GM19099 (cell line): ENCODE data around the gene PTPRD.

Experiments
- POLR2A ChIP-seq: IDR thresholded peaks from 3 replicates; pipeline ENCODE4 v1.6.1; 2011; ENCODE audit warnings: low read depth; ENCODE audit not compliant: insufficient read length; ENCODE audit errors: extremely low read depth

Gene PTPRD

DNA sequence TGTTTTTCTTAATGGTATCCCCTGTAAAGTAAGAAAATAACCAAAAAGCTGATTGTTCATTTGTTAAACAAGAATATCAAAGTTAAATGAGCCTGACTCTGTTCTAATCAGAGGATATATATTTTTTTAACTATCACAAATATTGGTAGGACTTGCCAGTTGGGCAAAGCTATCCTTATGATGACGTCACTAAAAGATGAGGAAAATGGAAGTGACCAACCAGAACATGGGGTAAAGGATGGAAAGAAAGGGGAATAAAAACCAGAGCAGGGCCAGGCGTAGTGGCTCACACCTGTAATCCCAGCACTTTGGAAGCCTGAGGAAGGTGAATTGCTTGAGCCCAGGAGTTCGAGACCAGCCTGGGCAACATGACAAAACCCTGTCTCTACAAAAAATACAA lies 2001.6 kb downstream of the PTPRD start:
- no peak for TF ChIP-seq POLR2A

DNA sequence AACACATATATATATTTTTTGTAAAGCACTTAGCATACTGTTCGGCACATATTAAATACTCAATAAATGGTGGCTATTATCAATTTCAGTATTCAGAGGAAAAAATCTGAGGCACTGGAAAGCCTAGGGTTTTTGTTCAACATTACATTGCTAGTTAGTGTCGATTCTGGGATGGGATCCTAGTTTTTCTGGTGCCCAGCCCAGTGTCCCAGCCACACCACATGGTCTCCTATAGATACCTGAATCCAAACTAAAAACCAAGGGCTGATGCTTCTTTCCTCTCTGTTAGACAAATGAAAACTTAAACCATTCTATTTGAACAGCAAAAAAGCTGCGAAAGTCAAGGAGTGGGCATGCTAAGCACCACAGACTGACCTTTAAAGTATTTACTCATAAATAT lies 2002.5 kb downstream of the PTPRD start:
- no peak for TF ChIP-seq POLR2A

DNA sequence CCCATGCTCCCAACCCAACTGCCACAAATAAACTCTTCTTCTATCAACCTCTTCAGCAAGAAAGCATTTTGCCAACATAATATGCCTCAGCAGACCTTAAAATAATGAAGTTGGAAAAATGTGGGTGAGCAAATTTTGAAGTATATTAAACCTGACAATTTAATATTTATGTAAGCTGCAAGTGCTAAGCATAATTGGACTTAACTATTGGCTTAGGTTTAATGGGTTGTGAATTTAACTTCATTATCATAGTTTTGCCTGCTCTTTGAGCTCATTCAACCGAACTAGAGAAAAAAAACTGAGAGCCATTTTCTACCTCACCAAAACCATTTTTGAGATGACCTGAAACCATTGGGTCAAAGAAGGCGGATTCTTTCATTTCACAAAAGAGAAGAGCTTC lies 2007.7 kb downstream of the PTPRD start:
- no peak for TF ChIP-seq POLR2A

DNA sequence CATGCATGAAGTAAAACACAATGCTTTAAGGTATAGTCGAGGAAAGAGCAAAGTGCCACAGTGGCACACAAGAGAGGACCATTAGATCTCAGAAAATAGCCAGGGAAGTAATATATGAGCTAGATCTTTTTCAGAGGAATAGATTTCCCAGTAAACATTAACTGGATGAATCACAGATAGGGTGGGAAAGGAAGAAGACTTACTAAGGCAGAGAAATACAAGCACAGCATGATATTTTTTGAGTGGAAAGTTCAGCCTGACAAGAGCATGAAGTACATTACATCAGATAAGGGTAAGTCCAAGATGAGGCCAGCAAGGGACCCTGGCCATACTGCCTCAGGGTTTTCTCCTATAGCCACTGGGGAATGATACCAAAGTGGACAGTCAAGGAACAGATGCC lies 2008.6 kb downstream of the PTPRD start:
- TF ChIP-seq POLR2A, result no peak

DNA sequence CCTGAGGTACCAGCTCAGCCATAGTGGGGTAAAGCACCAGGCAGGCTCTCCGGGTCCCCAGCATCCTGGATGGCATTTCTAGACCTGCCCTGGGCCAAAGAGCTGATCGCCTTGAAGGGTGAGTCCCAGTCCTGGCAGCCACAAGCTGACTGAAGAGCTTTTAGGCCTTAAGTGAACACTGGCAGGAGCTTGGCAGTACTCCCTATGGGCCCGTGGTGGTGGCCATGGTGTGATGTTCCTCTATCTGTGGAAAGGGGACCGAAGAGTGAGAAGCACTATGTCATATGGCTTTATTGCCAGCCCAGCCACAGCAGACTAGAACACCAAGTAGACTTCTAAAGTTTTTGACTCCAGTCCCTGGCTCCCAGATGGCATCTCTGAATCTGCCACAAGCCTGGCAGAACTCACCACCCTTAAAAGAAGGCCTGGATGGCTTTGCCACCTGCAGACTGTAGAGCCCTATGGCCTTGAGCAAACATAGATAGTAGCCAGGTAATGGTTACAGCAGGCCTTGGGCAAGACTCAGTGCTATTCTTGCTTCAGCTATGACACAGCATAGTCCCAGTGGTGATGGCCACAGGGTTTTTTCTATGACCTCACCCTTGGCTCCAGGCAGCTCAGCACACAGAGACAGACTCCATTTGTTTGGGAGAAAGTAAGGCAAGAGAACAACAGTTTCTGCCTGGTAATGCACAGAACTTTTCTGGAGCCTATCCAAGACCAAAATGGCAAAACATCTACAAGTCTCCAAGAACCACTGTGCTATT lies 2011.7 kb downstream of the PTPRD start:
- TF ChIP-seq POLR2A, result no peak

DNA sequence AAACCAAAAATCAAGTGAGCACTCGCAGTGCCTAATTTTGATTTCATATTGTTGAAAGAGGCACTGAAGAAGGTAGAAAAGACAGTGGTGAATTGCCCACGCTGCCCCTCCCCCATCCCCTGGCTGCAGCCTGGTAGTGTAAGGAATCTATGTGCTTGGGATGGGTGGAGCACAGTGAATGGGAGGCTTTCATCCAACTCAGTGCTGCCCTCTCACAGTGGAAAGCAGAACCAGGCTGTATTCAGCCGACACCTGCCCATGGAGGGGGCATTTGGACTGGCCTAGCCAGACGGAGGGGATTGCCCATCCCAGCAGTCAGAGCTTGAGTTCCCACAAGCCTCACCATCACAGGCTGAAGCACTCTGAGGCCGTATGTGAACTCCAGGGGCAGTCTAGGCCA lies 2012.9 kb downstream of the PTPRD start:
- TF ChIP-seq POLR2A, result no peak

DNA sequence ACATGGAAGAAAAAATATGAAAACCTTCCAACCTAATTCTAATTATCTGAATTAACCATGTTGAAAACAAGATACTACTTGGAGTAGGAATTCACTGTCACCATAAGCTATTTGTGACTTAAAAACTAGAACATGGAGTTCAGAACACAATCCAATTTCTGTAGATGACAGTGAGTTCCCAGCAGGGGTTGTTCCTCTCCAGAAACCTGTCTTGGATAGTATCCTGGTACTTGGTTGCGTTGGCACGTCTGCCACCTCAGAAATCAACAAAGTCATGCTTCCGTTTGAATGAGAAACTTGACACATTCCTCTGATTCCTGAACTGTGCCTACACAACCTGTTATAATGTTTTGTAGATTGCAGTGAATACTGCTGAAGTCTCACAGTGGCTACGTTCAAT lies 2023.3 kb downstream of the PTPRD start:
- TF ChIP-seq POLR2A, result no peak

DNA sequence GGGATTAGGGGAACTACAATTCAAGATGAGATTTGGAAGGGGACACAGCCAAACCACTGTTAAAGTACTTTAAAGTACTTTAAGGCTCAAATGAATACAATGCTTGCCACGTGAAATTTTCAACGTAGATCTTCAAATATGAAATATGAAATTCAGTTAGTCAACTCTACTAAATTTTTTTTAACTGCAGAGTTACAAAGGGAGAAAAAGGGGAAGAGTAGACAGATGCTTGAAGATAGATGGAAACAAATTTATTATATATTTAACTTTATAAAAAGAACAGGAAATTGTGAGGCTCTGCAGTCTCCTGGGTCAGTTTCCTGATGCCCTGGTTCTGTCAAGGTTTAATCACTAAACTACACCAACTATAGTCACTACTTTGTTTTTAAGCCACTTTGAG lies 2027.8 kb downstream of the PTPRD start:
- no peak for TF ChIP-seq POLR2A

DNA sequence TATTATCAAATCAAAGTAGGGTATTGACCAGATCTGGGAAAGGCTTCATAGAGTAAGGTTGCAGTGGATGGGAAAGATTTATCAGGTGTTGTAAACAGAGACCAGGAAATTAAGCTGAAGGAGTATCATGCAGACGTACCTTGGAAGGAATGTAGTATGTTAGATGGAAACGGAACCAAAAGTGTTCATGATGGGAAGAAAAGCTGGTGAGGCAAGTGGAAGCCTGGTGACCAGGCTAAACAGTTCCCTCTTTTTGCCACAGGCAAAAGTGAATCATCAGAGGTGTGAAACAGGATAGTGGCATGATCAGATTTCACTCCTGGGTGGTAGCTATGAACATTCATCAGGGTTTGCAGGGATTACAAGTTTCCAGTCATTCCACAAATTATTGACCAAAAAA lies 2033.1 kb downstream of the PTPRD start:
- TF ChIP-seq POLR2A, result no peak

DNA sequence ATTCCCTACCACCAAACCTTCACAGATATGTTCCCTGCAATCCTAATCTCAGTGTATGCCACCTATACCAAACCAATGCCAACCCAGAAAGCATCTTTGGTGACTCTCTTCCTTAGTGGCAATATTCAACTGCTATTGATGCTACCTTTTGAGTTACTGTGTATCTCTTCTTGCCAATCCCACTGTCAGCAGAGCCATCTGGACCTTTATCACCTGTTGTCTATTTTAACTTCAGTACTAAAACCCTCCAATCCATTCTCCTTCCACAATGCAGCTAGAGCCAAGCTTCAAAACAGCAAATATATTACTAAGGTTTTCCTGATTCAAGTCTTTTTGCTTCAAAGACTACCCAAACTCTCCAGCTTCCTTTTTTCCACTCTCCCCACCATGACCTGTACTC lies 2036.1 kb downstream of the PTPRD start:
- TF ChIP-seq POLR2A, result no peak

DNA sequence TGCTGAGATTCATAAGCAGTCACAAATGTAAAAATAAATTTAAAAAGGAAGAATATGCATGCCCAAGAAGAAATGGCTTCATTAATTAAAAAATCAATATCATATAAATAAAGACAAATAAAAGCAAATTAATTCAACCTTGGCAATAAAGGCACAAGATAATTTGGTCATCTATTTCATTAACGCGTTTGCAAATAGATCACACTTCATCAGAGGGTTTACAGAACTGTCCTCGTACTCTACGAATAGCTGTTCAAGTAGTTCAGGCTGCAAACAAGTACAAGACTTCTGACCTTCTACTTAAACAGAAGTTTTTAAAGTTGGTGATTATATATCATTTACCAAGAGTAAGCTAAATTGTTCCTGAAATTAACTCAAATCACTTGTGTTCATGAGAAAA lies 2038.0 kb downstream of the PTPRD start:
- no peak for TF ChIP-seq POLR2A

DNA sequence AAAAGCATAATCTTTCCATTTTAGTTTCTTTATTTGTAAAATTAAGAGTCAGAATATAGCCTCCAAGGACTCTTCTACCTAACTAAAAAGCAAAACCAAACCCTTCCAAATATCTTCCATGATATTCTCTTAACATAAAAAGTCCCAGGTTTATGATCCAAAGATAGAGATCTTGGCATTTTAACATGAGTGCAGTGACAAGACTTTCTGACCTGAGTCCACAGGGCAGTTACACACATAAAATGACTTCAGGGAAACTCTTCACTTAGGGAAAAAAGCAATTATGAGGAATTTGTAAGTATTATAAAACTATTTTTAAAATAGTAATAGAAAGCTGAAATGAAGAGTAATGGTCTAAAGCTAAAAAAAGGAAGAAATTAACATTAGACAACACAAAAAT lies 2040.6 kb downstream of the PTPRD start:
- TF ChIP-seq POLR2A, result no peak

DNA sequence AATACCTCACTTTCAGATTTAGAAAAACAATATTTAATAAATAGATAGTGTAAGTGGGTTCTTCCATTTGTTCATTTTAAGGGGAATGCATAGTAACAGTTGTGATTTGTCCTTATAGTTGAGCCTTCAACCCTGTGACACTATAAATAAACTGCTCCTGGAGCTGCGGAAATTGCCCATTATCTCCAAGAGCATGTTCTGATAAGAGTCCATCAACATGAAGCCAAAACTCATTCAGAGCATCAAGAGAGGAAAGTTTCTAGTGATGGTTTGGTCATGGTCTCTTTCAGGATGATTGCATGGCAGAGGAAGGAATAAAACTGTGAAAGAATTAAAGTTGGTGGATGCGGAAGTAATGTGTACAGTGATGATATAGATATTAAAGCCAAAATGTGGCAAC lies 2041.2 kb downstream of the PTPRD start:
- TF ChIP-seq POLR2A, result no peak

DNA sequence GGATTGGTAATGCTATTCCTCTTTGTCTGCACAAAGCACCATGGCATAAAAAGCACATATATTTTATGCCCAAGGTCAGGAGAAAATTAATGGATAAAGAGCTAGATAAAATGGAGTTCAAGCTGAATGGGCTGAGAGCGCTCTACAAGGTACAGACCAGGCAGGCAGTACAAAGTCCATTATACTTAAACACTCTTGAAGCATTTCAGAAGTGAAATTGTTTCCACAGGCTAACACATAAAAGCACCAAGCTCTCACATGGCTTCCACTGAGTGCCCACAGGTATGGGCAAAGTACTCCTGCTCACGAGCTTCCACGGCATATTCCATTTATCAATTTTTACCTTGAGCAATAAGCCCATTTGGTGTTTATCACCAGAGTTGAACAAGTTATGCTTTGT lies 2042.0 kb downstream of the PTPRD start:
- TF ChIP-seq POLR2A, result no peak

DNA sequence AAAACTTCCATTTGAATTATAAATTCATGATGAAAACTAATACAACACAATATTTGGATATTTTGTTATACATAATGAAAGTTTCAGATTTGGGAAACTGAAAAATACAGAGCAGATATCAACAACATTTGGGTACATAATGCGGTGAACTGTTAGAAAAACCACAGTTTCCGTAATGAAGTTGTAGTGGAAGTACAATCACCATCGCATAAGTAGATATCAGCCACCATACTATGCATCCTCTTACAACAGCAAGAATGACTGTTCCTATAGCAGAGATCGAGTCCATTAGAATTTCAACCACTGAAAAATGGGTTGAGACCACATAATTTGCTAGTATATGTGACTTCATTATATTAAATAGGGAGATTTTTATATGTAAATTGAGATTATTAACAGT lies 2043.0 kb downstream of the PTPRD start:
- no peak for TF ChIP-seq POLR2A

DNA sequence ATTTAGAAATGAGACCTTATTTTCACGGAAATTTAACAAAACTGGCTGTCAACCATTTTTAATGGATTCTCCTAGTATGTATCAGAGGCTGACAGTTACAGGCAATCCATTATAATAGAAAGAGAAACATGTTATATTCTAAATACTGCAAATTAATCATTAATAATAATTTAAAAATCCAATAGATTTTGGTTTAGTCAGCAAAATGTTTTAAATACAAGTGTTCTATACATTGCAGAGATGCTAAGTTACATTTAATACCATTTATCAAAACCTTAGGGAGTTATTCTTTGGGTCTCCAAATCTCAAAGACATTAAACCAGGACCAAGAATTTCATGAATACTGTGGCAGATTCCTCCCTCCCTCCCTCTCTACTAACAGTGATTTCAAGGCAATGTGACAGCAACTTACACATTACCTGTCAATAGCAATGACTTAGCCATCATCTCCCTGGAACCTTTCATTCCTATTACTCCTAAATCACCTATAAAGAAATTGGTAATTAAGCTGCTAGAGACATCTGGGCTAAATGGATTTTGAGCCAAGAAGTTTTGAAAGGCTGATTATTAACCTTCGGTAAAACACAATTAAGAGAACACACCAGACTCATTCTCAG lies 2044.7 kb downstream of the PTPRD start:
- TF ChIP-seq POLR2A, result no peak

DNA sequence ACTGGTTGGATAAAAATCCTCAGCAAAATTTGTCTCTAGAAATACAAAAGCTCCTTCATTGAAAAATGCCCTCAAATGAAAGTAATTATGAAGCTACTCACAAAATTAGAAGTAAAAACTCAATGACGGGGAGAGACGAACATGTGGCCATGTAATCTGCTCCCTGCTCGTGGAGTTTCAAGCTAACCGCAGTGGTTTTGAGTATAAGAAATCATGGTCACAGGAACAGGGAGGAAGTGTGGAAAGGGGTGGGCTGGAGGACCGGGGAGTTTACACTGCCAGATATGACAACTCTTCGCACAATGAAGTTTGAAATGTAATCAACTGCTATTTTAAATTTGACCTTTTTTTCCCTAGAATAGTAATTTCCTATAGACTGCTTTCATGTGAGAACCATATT lies 2047.8 kb downstream of the PTPRD start:
- TF ChIP-seq POLR2A, result no peak
